ENCODE measurements around the gene BTN2A1.
A peak's percentile ranks its signal among the peaks of the same experiment; 100 is the strongest.
"Not testable (repeated sequence)": the region's sequence is repeated elsewhere in the genome, so short reads cannot be mapped to it uniquely, and the experiment has no call there.

BTN2A1 gene

GRCh38 chr6:26421259-26422144, 36.3 kb upstream of the BTN2A1 start:
- TF ChIP-seq JUND (IDR thresholded peaks at IDR 0.05; ENCODE audit: low read depth), result no peak
- peak; percentile 92 for DNase-seq (ENCODE audit: low read depth in 1 of 2, low spot score in 1 of 2)
- in situ Hi-C loops (cut with HindIII; ENCODE audit: low pct_unique_long_range_greater_than_20kb, low sequenced_read_pairs), result no loop called here

- in situ Hi-C loops (cut with HindIII; ENCODE audit: low pct_unique_long_range_greater_than_20kb, low sequenced_read_pairs), result no loop called here
- TF ChIP-seq JUND (IDR thresholded peaks at IDR 0.05; ENCODE audit: low read depth), result no peak
- no peak for DNase-seq (ENCODE audit: low read depth in 1 of 2, low spot score in 1 of 2)
These were observed 35.4 kb upstream of the BTN2A1 start for GRCh38 chr6:26422329-26422728.

DNA sequence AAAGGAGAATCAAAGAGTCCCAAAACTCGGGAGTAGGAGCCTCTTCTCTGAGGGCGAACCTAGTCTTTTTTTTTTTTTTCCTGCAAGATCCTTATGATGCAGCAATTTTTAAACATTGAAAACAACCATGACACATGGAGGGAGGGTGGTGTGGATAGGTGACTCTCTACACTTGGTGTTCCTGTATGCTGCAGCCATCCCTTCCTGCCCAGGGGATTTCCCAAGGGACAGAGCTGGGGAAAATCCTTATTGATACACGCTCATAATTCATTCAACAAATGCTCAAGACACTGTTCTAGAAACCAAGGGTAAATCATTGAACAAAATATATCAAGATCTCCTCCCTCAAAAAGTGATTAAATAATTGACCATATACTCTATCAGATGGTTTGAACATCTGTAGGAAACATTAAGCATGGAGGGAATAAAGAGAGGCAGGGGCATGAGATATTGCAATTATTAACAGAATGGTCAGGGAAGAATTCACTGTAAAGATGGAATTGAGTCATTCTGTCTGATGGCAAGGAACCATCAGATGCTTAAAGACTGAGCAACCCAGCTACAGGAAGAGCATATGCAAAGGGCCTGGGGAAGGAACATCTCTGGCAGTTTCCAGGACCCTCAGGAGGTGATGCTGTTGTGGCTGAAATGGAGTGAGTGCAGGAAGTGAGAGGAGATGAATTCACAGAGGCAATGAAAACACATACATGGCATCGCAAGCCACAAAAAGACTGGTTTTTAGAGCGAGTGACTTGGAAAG, 30.9 kb upstream of the BTN2A1 start:
- DNase-seq (ENCODE audit: low read depth in 1 of 2, low spot score in 1 of 2), result no peak
- TF ChIP-seq JUND (IDR thresholded peaks at IDR 0.05; ENCODE audit: low read depth), result no peak
- in situ Hi-C loops (cut with HindIII; ENCODE audit: low pct_unique_long_range_greater_than_20kb, low sequenced_read_pairs), result no loop called here

- DNase-seq (ENCODE audit: low read depth in 1 of 2, low spot score in 1 of 2), result no peak
- in situ Hi-C loops (cut with HindIII; ENCODE audit: low pct_unique_long_range_greater_than_20kb, low sequenced_read_pairs), result no loop called here
- no peak for TF ChIP-seq JUND (IDR thresholded peaks at IDR 0.05; ENCODE audit: low read depth)
These were observed 30.3 kb upstream of the BTN2A1 start for GRCh38 chr6:26427451-26427809.

DNA sequence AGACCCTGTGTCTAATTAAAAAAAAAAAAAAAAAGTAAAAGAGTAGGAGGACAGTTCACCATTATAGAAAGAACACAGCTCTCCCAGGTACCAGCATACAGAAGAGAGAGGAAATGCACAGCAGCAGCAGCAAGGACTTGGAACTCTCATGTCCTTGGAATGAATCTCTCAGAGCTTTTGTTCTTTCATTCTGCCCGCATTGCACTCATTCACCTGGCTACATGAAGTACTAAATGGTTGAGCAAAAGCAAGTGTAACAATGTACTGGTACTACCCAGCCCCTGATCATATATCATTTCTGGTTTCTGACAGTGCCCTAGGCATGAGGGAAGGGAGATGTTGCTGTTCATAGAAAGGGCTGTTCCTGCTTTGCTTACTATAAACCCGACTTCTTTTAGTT, 29.5 kb upstream of the BTN2A1 start:
- TF ChIP-seq JUND (IDR thresholded peaks at IDR 0.05; ENCODE audit: low read depth), result no peak
- no peak for DNase-seq (ENCODE audit: low read depth in 1 of 2, low spot score in 1 of 2)
- in situ Hi-C loops (cut with HindIII; ENCODE audit: low pct_unique_long_range_greater_than_20kb, low sequenced_read_pairs), result no loop called here

DNA sequence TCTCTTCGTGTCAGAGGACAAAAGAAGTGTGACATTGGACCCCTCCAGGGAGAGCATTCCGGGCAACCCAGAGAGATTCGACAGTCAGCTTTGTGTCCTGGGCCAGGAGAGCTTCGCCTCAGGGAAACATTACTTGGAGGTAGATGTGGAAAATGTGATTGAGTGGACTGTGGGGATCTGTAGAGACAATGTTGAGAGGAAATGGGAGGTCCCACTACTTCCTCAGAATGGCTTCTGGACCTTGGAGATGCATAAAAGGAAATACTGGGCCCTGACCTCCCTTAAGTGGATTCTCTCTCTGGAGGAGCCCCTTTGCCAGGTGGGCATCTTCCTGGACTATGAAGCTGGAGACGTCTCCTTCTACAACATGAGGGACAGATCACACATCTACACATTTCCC, 27.0 kb upstream of the BTN2A1 start:
- in situ Hi-C loops (cut with HindIII; ENCODE audit: low pct_unique_long_range_greater_than_20kb, low sequenced_read_pairs), result no loop called here
- DNase-seq (ENCODE audit: low read depth in 1 of 2, low spot score in 1 of 2), result no peak
- no peak for TF ChIP-seq JUND (IDR thresholded peaks at IDR 0.05; ENCODE audit: low read depth)

- TF ChIP-seq JUND (IDR thresholded peaks at IDR 0.05; ENCODE audit: low read depth), result no peak
- no peak for DNase-seq (ENCODE audit: low read depth in 1 of 2, low spot score in 1 of 2)
- in situ Hi-C loops (cut with HindIII; ENCODE audit: low pct_unique_long_range_greater_than_20kb, low sequenced_read_pairs), result no loop called here
These were observed 26.2 kb upstream of the BTN2A1 start for GRCh38 chr6:26431258-26432172.

DNA sequence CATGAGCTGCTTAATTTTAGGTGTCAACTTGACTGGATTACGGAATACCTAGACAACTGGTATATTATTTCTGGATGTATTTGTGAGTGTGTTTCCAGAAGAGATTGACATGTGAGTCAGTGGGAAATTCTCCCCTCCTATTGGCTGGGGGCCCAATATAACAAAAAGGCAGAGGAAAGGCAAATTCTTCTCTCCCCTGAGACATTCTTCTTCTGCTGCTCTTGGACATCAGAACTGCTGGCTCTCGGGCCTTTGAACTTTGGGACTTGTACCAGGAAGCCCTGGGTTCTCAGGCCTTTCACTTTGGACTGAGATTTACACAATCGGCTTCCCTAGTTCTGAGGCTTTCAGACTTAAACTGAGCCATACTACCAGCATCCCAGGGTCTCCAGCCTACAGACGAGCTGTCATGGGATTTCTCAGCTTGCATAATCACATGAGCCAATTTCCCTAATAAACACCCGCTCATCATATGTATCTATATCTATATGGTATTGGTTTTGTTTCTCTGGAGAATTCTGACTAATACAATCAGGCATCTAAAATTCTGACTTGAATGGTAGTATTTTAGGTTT, 25.0 kb upstream of the BTN2A1 start:
- in situ Hi-C loops (cut with HindIII; ENCODE audit: low pct_unique_long_range_greater_than_20kb, low sequenced_read_pairs), result no loop called here
- TF ChIP-seq JUND (IDR thresholded peaks at IDR 0.05; ENCODE audit: low read depth), result no peak
- DNase-seq (ENCODE audit: low read depth in 1 of 2, low spot score in 1 of 2), result no peak

- in situ Hi-C loops (cut with HindIII; ENCODE audit: low pct_unique_long_range_greater_than_20kb, low sequenced_read_pairs), result not testable (repeated sequence)
These were observed 24.1 kb upstream of the BTN2A1 start for GRCh38 chr6:26433680-26434079.

DNA sequence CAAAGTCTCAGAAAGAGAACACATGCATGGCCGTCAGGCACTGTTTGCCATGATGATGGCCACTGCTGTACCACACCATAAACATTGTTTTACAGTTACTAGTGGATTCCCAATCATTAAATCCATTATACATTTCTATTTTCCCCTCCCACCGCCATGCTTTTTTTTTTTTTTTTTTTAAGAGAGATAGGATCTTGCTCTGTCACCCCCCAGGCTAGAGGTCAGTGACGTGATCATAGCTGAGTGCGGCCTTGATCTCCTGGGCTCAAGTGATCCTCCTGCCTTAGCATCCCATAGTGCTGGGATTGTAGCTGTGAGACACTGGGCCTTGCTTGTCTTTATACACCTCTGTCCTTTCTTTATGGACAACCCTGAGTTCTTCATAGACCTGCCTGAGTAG, 21.7 kb upstream of the BTN2A1 start:
- in situ Hi-C loops (cut with HindIII; ENCODE audit: low pct_unique_long_range_greater_than_20kb, low sequenced_read_pairs), result no loop called here
- DNase-seq (ENCODE audit: low read depth in 1 of 2, low spot score in 1 of 2), result no peak
- no peak for TF ChIP-seq JUND (IDR thresholded peaks at IDR 0.05; ENCODE audit: low read depth)

More at GRCh38 chr6:26433680-26434079, 24.1 kb upstream of the BTN2A1 start:
- not testable (repeated sequence) for DNase-seq (ENCODE audit: low read depth in 1 of 2, low spot score in 1 of 2)

- TF ChIP-seq JUND (IDR thresholded peaks at IDR 0.05; ENCODE audit: low read depth), result no peak
- DNase-seq (ENCODE audit: low read depth in 1 of 2, low spot score in 1 of 2), result no peak
- in situ Hi-C loops (cut with HindIII; ENCODE audit: low pct_unique_long_range_greater_than_20kb, low sequenced_read_pairs), result no loop called here
These were observed 20.2 kb upstream of the BTN2A1 start for GRCh38 chr6:26437550-26437949.

DNA sequence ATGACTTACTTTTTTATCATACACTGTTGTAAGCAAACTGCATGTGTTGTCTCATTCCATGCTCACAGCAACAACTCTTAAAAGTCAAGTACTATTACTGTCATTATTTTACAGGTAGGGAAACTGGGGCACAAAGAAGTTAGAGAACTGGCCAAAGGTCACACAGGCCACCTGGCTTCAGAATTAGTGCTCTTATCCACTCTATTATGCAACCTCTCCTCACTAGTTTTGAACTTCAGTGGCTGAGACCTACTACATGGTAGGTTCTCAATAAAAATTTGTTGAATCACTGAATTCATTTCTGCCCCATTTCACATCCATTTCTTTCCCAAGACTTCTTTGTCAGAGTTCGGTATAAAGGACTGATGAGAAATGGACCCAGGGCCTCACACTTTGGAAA, 19.8 kb upstream of the BTN2A1 start:
- DNase-seq (ENCODE audit: low read depth in 1 of 2, low spot score in 1 of 2), result no peak
- TF ChIP-seq JUND (IDR thresholded peaks at IDR 0.05; ENCODE audit: low read depth), result no peak
- in situ Hi-C loops (cut with HindIII; ENCODE audit: low pct_unique_long_range_greater_than_20kb, low sequenced_read_pairs), result no loop called here
